NCI-H1694 (cell line): ENCODE data around the gene ZMYM3.

Experiments
- DNase-seq: peaks from one replicate; lab custom pipeline; 2025; lab: John Stamatoyannopoulos, UW

The ZMYM3 gene

GRCh38 chrX:71253253-71254091 is 468 bp downstream of the ZMYM3 start:
- DNase-seq: no peak

GRCh38 chrX:71252221-71252620 is 1.7 kb downstream of the ZMYM3 start:
- DNase-seq: no peak

DNA sequence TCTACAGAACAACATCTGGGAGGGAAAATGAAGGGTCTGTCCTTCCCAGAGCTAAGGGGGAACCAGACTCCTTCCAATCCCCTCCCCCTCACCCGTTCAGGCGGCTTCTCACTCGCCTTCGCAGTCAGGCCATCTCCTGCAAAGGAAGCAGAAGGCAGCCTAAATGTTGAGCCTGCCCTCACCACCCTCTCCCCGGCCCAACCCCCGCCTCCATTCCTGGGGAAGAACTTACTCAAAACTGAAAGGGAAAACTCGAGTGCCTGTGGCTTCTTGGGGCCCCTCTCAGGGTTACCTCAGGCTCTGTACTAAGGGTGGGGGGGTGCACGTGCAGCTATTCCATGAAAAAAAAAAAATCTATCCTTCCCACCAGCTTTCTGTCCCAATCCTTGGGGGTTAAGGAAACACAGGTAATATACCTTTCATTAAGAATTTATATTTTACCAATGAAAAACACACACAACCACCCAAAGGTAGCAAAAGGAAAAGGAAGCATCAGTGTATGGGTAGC is 2.4 kb downstream of the ZMYM3 start:
- DNase-seq: no peak

DNA sequence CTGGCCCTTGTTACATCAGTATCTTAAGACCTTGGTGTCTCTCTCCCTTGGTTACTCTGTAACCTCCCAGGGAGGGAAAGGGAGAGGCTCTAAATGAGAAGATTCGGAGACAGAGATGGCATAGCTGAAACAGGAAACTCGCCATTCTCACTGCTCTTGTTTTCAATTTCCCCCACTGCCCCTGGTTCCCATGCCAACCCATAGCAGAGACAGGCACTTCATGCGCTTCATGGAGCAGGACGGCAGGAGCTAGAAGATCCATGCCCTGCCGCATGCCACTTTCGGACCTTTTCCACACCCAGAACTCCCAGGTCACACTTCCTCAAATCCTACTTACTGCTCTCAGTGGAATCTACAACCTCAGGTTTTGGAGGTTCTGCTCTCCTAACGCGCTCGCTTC is 3.1 kb downstream of the ZMYM3 start:
- DNase-seq: no peak

DNA sequence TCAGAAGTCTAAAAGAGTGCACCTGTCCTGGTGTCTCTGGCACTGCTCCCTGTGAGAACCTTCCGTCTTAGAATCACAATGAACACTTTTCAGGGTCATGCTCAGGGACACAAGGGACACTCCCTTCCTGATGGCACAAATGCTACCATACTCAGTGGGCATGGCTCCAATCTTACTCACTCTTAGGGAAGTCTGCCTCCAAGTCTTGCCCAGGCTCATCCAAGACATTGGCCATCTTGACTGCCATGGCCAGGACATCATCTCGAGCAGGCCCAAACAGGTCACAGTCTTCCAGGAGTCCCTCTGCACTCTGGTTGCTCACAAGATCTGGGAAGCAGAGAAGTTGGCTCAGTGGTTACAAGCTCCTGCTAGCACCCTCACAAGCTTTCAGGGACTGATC is 8.8 kb downstream of the ZMYM3 start:
- DNase-seq: no peak

GRCh38 chrX:71244359-71245128 is 9.4 kb downstream of the ZMYM3 start:
- DNase-seq: no peak

GRCh38 chrX:71241301-71241700 is 12.6 kb downstream of the ZMYM3 start:
- no peak for DNase-seq

DNA sequence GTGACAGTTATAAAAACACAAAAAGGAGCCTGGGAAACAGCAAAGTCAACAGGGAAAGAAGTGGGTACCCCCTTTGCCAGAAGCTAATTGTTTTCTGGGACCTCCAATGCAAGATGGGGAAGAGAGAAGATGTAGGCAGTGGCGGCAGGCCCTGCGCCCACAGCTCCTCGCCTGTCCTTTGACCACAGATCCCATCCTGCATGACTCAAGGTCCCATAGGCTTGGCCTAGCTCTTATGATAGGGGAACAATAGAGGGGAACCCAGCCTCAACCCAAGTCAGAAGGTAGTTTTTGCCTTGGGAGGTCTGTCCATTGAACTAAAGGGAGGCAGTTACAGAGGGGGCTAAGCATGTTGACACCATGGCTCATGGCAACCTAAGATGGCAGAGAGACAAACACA is 14.2 kb downstream of the ZMYM3 start:
- DNase-seq: no peak

- no peak for DNase-seq
Measured at GRCh38 chrX:71236836-71237235, 17.1 kb downstream of the ZMYM3 start.

DNA sequence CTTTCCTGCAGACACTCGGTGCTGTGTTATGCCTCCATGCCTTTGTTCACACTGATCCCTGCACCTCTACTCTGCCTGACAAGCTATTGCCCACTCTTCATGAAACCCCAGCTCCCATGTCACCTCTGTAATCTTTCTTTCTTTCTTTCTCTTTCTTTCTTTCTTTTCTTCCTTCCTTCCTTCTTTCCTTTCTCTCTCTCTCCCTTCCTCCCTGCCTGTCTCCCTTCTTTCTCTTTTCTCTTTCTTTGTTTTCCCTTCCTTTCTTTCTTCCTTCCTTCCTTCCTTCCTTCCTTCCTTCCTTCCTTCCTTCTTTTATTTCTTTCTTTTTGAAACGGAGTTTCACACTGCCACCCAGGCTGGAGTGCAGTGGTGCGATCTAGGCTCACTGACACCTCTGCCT is 18.5 kb downstream of the ZMYM3 start:
- DNase-seq: no peak

GRCh38 chrX:71228063-71228642 is 25.8 kb downstream of the ZMYM3 start:
- no peak for DNase-seq

DNA sequence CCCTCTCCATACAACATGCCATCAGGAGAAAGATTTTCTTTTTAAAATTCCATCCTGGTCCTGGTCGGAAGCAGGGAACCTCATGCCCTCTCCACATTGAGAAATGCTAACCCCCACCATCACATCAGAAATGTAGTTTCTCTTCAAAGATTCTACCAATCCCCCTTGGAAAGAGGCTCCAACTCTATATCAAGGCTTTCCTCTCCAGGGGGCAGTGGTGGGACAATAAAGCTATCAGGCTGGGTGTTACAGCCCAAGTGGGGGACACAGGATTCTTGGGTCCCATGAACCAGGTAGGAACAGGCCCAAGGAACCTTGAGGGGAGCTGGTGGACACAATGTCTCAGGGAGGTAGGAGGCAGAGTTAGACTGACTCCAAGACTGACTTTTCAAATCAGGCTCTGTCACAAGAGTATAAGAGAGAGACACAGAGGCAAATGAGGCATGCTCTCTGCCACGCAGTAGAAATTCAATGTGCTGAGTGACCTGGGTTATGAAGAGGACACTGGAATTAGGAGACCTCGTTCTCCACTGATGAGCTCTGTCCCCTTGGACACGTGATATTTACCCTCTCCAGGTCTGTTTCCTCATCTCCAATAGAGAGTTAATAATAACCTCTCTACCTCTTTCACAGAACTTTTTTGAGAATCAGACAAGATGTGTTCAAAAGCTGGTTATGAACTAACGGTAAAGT is 26.4 kb downstream of the ZMYM3 start:
- no peak for DNase-seq

DNA sequence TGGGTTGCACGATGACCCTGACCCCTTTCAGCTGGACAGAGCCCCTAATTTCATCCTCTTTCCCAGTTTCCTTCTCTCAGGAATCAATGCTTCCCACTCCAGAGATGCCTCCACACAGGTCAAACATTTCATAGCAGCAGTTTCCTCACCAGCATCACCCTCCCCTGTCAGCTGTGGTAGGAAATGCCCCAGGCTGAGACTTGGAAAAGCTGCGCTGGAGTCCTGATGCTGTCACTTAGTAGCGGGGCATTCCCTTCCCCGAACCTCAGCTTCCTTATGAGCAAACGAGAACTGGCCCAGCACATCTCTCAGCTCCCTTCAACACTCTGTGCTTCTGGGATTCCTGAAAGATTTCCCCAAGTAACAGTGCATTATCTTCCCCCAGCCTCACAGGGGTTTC is 28.3 kb downstream of the ZMYM3 start:
- DNase-seq: no peak

DNA sequence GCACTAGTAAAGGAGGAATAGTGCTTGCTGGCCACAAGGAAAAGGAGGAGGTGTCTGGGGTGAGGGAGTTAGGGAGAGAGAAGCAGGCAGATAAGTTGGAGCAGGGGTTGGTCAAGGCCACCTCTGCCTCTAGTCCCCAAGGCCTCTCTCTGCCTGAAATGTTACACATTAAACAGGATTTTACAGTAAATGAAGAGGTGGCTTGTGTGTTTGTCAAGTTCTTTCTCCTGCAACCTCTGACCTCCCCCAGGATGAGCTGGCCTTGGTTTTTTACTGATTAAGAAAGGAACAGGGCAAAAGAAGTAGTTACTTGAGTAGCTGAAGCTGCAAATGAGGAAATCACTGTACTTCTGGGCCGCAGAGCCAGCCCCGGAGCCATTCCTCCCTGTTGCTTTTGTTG is 28.9 kb downstream of the ZMYM3 start:
- DNase-seq: no peak

DNA sequence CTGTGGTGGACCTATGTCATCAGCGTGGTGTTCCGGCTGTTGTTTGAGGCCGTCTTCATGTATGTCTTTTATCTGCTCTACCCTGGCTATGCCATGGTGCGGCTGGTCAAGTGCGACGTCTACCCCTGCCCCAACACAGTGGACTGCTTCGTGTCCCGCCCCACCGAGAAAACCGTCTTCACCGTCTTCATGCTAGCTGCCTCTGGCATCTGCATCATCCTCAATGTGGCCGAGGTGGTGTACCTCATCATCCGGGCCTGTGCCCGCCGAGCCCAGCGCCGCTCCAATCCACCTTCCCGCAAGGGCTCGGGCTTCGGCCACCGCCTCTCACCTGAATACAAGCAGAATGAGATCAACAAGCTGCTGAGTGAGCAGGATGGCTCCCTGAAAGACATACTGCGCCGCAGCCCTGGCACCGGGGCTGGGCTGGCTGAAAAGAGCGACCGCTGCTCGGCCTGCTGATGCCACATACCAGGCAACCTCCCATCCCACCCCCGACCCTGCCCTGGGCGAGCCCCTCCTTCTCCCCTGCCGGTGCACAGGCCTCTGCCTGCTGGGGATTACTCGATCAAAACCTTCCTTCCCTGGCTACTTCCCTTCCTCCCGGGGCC is 29.7 kb downstream of the ZMYM3 start:
- no peak for DNase-seq

- DNase-seq: no peak
Measured at GRCh38 chrX:71222929-71223328, 31.0 kb downstream of the ZMYM3 start, which contains the start of gene GJB1. GJB1 (plus strand) TSS chrX:71223224; CDS start chrX:71223708, 484 bp downstream.

- DNase-seq: no peak
Measured at GRCh38 chrX:71221145-71221544, 32.8 kb downstream of the ZMYM3 start.

DNA sequence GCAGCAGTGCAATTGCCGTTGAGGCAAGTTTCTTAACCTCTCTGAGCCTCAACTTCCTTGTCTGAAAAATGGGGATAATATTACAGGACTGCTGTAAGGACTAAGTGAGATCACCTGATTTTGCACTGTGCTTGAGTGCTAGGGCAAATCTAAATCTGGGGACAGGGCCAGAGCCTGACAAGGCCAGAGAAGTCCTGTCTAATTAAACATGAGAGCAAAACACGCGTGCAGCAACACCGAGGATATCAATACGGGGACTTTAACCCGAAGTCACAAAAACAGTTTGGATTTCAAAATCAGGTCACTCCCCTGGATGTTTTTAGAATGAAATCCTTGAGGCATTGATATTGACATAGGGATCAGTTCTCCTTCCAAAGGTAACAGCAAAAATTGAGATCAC is 36.6 kb downstream of the ZMYM3 start:
- DNase-seq: no peak

GRCh38 chrX:71216485-71216884 is 37.5 kb downstream of the ZMYM3 start:
- DNase-seq: no peak

DNA sequence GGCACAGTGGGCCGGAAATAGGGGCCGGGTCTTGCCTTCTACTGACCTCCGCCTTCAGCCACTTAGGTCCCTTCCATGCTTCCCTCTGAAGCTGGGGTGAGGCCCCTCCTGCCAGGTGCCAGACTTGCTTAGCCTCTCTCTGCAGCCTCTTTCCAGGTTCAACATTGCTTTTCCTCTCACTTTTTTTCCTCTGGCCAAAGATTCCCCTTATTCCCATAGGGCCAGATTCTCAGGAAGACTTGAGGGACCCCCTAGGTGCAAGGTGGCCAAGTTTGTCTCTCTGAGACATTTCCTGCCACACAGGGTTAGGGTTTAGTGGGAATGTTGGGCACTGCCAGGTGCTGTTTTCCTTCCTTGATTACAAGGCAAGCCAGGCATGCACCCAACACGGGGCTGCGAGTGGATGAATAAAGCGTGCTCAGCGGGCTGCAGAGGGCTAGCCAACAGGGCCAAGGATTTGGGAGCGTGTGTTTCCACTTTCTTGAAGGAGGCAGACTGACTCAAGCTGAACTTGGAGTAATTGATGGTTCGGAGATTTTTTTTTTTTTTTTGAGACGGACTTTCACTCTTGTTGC is 38.5 kb downstream of the ZMYM3 start:
- DNase-seq: no peak

- DNase-seq: no peak
Measured at GRCh38 chrX:71214604-71215337, 39.2 kb downstream of the ZMYM3 start.
